ENCODE data around the gene NAA35. TPM values are rescaled to one million over a fixed set of nuclear protein-coding genes. Genes with fewer than 3 reads are reported as not detected.
A peak's percentile ranks its signal among the peaks of the same experiment; 100 is the strongest.
"Not testable (repeated sequence)": the region's sequence is repeated elsewhere in the genome, so short reads cannot be mapped to it uniquely, and the experiment has no call there.

NAA35 gene
- total RNA-seq, 1 donor from 2014 or later, result 35.7 TPM

DNA sequence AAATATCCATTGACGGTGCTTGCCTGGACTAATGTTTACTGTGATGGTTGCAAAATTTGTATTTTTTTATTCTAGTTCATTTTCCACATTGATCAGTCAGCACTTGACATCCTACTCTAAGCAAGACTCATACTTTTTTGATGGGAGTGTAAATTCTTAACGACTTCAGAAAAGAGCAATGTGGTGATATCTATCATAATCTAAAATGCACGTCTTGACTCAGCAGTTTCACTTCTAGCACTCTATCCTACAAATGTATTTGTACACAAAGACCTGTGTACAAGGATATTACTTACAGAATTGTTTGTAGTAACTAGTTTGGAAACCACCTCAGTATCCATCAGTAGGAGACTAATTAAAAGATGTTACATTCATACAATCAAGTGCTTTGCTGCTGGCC is 24.0 kb downstream of the NAA35 start:
- peaks cover 6% of the 10 kb centered on the region for H3K4me1 Mint-ChIP-seq (ENCODE audit: unreplicated experiment)
- no peak overlapping the region for H3K27ac Mint-ChIP-seq
- peaks cover 34% of the 10 kb centered on the region for H3K36me3 Mint-ChIP-seq
- TF ChIP-seq, protein P1, sequence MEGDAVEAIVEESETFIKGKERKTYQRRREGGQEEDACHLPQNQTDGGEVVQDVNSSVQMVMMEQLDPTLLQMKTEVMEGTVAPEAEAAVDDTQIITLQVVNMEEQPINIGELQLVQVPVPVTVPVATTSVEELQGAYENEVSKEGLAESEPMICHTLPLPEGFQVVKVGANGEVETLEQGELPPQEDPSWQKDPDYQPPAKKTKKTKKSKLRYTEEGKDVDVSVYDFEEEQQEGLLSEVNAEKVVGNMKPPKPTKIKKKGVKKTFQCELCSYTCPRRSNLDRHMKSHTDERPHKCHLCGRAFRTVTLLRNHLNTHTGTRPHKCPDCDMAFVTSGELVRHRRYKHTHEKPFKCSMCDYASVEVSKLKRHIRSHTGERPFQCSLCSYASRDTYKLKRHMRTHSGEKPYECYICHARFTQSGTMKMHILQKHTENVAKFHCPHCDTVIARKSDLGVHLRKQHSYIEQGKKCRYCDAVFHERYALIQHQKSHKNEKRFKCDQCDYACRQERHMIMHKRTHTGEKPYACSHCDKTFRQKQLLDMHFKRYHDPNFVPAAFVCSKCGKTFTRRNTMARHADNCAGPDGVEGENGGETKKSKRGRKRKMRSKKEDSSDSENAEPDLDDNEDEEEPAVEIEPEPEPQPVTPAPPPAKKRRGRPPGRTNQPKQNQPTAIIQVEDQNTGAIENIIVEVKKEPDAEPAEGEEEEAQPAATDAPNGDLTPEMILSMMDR (conservative IDR thresholded peaks at IDR 0.05), result no peak
- no peaks in the 10 kb centered on the region for H3K9me3 Mint-ChIP-seq
- H3K27me3 Mint-ChIP-seq, result no peaks in the 10 kb centered on the region
- H3K4me3 Mint-ChIP-seq, result no peak overlapping the region
- DNase-seq (ENCODE audit: extremely low spot score, unreplicated experiment), result no peak

DNA sequence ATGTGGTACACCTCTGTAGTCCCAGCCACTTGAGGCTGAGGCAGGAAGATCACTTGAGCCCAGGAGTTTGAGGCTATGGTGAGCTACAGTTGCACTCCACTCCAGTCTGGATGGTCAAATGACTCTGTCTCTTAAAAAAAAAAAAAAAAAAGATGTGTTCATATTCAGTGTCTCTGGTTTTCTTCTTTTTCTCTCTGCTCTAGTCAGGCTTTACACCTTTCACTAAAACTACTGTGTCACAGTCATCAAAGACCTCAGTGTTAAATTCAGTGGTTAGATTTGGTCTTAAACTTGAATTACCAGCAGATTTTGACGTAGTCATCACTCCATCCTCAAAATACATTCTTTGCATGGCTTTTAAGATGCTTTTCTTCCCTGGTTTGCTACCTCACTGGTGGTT is 28.8 kb downstream of the NAA35 start:
- no peaks in the 10 kb centered on the region for H3K4me1 Mint-ChIP-seq (ENCODE audit: unreplicated experiment)
- TF ChIP-seq, protein P1 (conservative IDR thresholded peaks at IDR 0.05), result no peak
- H3K27me3 Mint-ChIP-seq, result no peaks in the 10 kb centered on the region
- no peak overlapping the region for H3K4me3 Mint-ChIP-seq
- H3K9me3 Mint-ChIP-seq, result no peaks in the 10 kb centered on the region
- no peak overlapping the region for H3K27ac Mint-ChIP-seq
- DNase-seq (ENCODE audit: extremely low spot score, unreplicated experiment), result no peak
- peaks cover 39% of the 10 kb centered on the region for H3K36me3 Mint-ChIP-seq

DNA sequence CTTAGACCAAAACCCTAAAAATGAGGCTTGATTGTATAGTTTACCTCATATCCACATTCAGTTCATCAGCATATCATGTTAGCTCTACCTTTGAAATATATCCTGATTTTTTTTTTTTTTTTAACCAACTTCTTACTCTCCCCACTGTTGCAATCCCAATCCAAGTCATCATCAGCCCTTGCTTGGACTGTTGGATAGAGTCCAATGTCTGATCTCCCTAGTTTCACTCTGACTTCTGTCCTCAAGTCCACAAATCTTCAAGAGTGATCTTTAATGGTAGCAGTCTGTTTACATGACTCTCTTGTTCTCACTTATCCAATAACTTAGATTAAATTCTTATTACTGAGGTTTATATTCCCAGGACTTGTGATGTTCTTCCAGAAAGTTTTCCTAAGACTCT is 30.8 kb downstream of the NAA35 start:
- no peaks in the 10 kb centered on the region for H3K27me3 Mint-ChIP-seq
- H3K27ac Mint-ChIP-seq, result no peak overlapping the region
- no peak for DNase-seq (ENCODE audit: extremely low spot score, unreplicated experiment)
- TF ChIP-seq, protein P1 (conservative IDR thresholded peaks at IDR 0.05), result no peak
- H3K36me3 Mint-ChIP-seq, result peaks cover 38% of the 10 kb centered on the region
- no peaks in the 10 kb centered on the region for H3K4me1 Mint-ChIP-seq (ENCODE audit: unreplicated experiment)
- H3K9me3 Mint-ChIP-seq, result no peaks in the 10 kb centered on the region
- no peak overlapping the region for H3K4me3 Mint-ChIP-seq

DNA sequence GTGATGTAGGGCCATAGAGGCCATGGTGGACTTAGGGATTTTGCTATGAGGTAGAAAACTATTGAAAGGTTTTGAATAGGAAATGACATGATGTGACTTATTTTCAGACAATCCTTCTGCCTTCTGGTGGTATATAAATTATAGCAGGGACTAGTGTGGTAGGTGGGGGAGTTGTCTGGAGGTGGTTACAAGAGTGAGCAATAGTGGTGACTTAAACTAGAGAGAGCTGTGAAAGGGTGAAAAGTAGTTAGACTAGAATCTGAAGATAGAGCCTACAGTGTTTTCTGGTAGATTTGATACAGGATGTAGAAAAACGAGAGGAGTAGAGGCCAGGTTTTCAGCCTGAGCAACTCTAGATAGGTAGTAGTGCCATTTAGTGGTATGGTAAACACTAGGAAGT is 32.3 kb downstream of the NAA35 start:
- Mint-ChIP-seq H3K36me3 (peaks cover 43% of the 10 kb centered on the region), H3K27ac (peak overlapping the region; percentile 0), H3K9me3 (no peaks in the 10 kb centered on the region), H3K27me3 (no peaks in the 10 kb centered on the region), H3K4me3 (no peak overlapping the region), H3K4me1 (ENCODE audit: unreplicated experiment) (no peaks in the 10 kb centered on the region)
- no peak for DNase-seq (ENCODE audit: extremely low spot score, unreplicated experiment)
- TF ChIP-seq, protein P1 (conservative IDR thresholded peaks at IDR 0.05), result no peak

DNA sequence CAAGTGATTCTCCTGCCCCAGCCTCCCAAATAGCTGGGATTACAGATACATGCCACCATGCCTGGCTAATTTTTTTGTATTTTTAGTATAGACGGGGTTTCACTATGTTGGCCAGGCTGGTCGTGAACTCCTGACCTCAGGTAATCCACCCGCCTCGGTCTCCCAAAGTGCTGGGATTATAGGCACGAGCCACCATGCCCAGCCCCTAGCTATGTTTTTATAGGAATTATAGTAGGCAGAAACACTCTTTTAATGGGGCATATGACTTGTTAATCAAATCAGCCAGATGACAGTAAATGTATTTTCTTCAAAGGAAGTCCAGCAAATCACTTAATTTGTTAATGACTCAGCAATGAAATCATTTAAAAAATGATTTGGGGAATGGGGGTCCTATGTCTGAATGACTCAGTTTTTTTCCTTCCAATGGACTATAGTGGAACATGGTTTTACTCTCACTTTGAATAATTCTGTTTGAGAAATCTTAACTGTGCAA is 33.2 kb downstream of the NAA35 start:
- not testable (repeated sequence) for H3K27me3 Mint-ChIP-seq; DNase-seq (ENCODE audit: extremely low spot score, unreplicated experiment); H3K9me3 Mint-ChIP-seq; H3K27ac Mint-ChIP-seq; H3K4me1 Mint-ChIP-seq (ENCODE audit: unreplicated experiment); H3K4me3 Mint-ChIP-seq
- peaks cover 46% of the 10 kb centered on the region for H3K36me3 Mint-ChIP-seq

DNA sequence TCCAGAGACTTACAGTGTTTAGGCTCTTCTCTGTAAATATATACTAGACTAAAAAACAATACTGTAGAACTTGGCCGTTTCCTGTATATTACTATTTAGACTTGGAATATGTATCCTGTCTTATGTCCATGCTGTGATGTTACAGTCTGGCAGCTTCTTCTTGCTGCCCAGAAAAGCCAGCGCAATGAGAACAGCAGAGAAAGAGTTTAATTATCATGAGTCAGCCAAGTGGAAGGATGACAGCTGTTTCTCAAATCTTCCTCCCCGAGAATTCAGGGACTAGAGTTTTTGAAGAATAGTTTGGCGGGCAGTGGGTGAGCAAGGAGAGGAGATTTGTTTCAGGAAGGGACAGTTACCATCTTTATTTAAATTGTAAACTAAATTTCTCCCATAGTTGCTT is 37.5 kb downstream of the NAA35 start:
- H3K4me3 Mint-ChIP-seq, result no peak overlapping the region
- H3K36me3 Mint-ChIP-seq, result peaks cover 42% of the 10 kb centered on the region
- H3K27ac Mint-ChIP-seq, result no peak overlapping the region

More for the DNA sequence above, 37.5 kb downstream of the NAA35 start:
- no peak for DNase-seq (ENCODE audit: extremely low spot score, unreplicated experiment)
- Mint-ChIP-seq H3K27me3 (no peaks in the 10 kb centered on the region), H3K9me3 (no peaks in the 10 kb centered on the region), H3K4me1 (ENCODE audit: unreplicated experiment) (no peaks in the 10 kb centered on the region)
- TF ChIP-seq, protein P1 (conservative IDR thresholded peaks at IDR 0.05), result no peak

All from type B pancreatic cell (in vitro differentiated cells).